Mesendoderm (in vitro differentiated cells): Measurements from ENCODE around the gene RPL3. TPM values are rescaled to one million over a fixed set of nuclear protein-coding genes. Genes with fewer than 3 reads are reported as not detected.

Source experiments
- DNase-seq: peaks from one replicate; pipeline ENCODE4 v3.0.0; 2013
- H2AK5ac ChIP-seq: 2 replicates; pipeline ENCODE4 v1.6.1; 2013; ENCODE audit warnings: low read length, inconsistent platforms
- H2BK120ac ChIP-seq: 2 replicates; pipeline ENCODE4 v1.6.1; 2013; ENCODE audit warnings: low read depth, mild to moderate bottlenecking, low read length, moderate library complexity, mixed read lengths
- H2BK15ac ChIP-seq: replicated peaks from 2 replicates; pipeline ENCODE4 v1.6.1; 2013; ENCODE audit warnings: low read depth, mild to moderate bottlenecking, moderate library complexity
- H2BK5ac ChIP-seq: 2 replicates; pipeline ENCODE4 v1.6.1; 2013; ENCODE audit warnings: low read length, inconsistent platforms
- H3K18ac ChIP-seq: 2 replicates; pipeline ENCODE4 v1.6.1; 2013; ENCODE audit warnings: mild to moderate bottlenecking, low read length, mixed read lengths
- H3K23ac ChIP-seq: one replicate; pipeline ENCODE4 v1.6.1; 2013; ENCODE audit warnings: low read length
- H3K27ac ChIP-seq: 2 replicates; pipeline ENCODE4 v1.5.1; 2013; ENCODE audit warnings: low read depth, mild to moderate bottlenecking, inconsistent platforms, low read length, moderate library complexity
- H3K27me3 ChIP-seq: 2 replicates; pipeline ENCODE4 v1.6.1; 2013; ENCODE audit warnings: low read length, control low read depth, mild to moderate bottlenecking, inconsistent platforms; ENCODE audit not compliant: insufficient read depth, poor library complexity
- H3K36me3 ChIP-seq: 2 replicates; pipeline ENCODE4 v1.6.1; 2013; ENCODE audit warnings: low read length, inconsistent platforms; ENCODE audit not compliant: control insufficient read depth, insufficient read depth
- H3K4ac ChIP-seq: one replicate; pipeline ENCODE4 v1.6.1; 2013; ENCODE audit warnings: low read depth, mild to moderate bottlenecking, low read length, moderate library complexity
- H3K4me1 ChIP-seq: 2 replicates; pipeline ENCODE4 v1.6.1; 2013; ENCODE audit warnings: low read depth, low read length, inconsistent platforms; ENCODE audit not compliant: control insufficient read depth
- H3K4me2 ChIP-seq: 2 replicates; pipeline ENCODE4 v1.6.1; 2013; ENCODE audit warnings: low read length
- H3K4me3 ChIP-seq: 2 replicates; pipeline ENCODE4 v1.5.1; 2013; ENCODE audit warnings: mild to moderate bottlenecking, low read length
- H3K56ac ChIP-seq: one replicate; pipeline ENCODE4 v1.6.1; 2013; ENCODE audit warnings: low read length
- H3K79me1 ChIP-seq: 2 replicates; pipeline ENCODE4 v1.6.1; 2013; ENCODE audit warnings: low read length, inconsistent platforms
- H3K79me2 ChIP-seq: 2 replicates; pipeline ENCODE4 v1.6.1; 2013; ENCODE audit warnings: mild to moderate bottlenecking, low read length; ENCODE audit not compliant: control insufficient read depth, insufficient read depth
- H3K9ac ChIP-seq: 2 replicates; pipeline ENCODE4 v1.6.1; 2013; ENCODE audit warnings: low read length, inconsistent platforms
- H4K5ac ChIP-seq: one replicate; pipeline ENCODE4 v1.6.1; 2013; ENCODE audit warnings: low read length
- H4K8ac ChIP-seq: one replicate; pipeline ENCODE4 v1.6.1; 2013; ENCODE audit warnings: low read depth, mild to moderate bottlenecking, control low read depth, low read length, moderate library complexity
- WGBS: extraction: QIAGEN DNeasy Blood & Tissue Kit; methylation state at CpG from one replicate; pipeline ENCODE4 v1.1.7; 2013; ENCODE audit warnings: low lambda C conversion rate, missing lambda C conversion rate; ENCODE audit not compliant: insufficient coverage; ENCODE audit errors: extremely low coverage; 5-methylcytosine and 5-hydroxymethylcytosine counted together
- polyA plus RNA-seq, 2 experiments: library from polyadenylated mRNA; stranded (reverse); fragments of 200-250 nt; gene quantifications; one replicate each; pipeline ENCODE4 v1.2.3, GENCODE V29; 2013

RPL3 gene
- 2,149 TPM for polyA plus RNA-seq (2013, experiment 1 of 2)
- polyA plus RNA-seq (2013, experiment 2 of 2), result 2,158 TPM

GRCh38 chr22:39319284-39320022 lies at the start of gene RPL3:
Gene RPL3, minus strand, starts transcription at chr22:39319623. Its CDS starts 26 bp downstream, at chr22:39319597.
- peaks cover 30% of the 10 kb centered on the region for H3K36me3 ChIP-seq
- WGBS, result no CpG with 5 or more reads among the region's 65 CpGs
- H2BK15ac ChIP-seq, result no peak within 1 kb of the TSS
- peak within 1 kb of the TSS; percentile 45 for H2BK120ac ChIP-seq
- H3K56ac ChIP-seq, result peak within 1 kb of the TSS; percentile 100
- peak within 1 kb of the TSS; percentile 91 for H3K18ac ChIP-seq
- peak; percentile 99 for DNase-seq
- peak within 1 kb of the TSS; percentile 97 for H2AK5ac ChIP-seq
- peak within 1 kb of the TSS; percentile 99 for H3K27ac ChIP-seq
- no peaks in the 10 kb centered on the region for H3K27me3 ChIP-seq
- H3K4me1 ChIP-seq, result no peaks in the 10 kb centered on the region
- peak within 1 kb of the TSS; percentile 93 for H4K8ac ChIP-seq
- H4K5ac ChIP-seq, result peak within 1 kb of the TSS; percentile 47
- peaks cover 14% of the 10 kb centered on the region for H3K79me1 ChIP-seq
- peak within 1 kb of the TSS; percentile 100 for H3K9ac ChIP-seq
- H3K4me2 ChIP-seq, result peak within 1 kb of the TSS; percentile 94
- H2BK5ac ChIP-seq, result peak within 1 kb of the TSS; percentile 89
- H3K23ac ChIP-seq, result peak within 1 kb of the TSS; percentile 66
- H3K4ac ChIP-seq, result peak within 1 kb of the TSS; percentile 83
- peaks cover 48% of the 10 kb centered on the region for H3K79me2 ChIP-seq
- peak within 1 kb of the TSS; percentile 100 for H3K4me3 ChIP-seq

- Histone ChIP-seq H3K27me3 (no peaks in the 10 kb centered on the region), H3K23ac (no peak overlapping the region), H4K5ac (no peak overlapping the region), H3K36me3 (no peaks in the 10 kb centered on the region), H2AK5ac (no peak overlapping the region), H2BK5ac (no peak overlapping the region), H3K4me1 (no peaks in the 10 kb centered on the region), H3K4me3 (no peak overlapping the region), H3K4ac (no peak overlapping the region), H3K79me1 (no peaks in the 10 kb centered on the region), H4K8ac (no peak overlapping the region), H2BK120ac (no peak overlapping the region), H2BK15ac (no peak overlapping the region), H3K4me2 (no peak overlapping the region), H3K79me2 (no peaks in the 10 kb centered on the region), H3K56ac (peak overlapping the region; percentile 5), H3K9ac (no peak overlapping the region), H3K27ac (no peak overlapping the region), H3K18ac (no peak overlapping the region)
- no CpG with 5 or more reads among the region's 6 CpGs for WGBS
- DNase-seq, result no peak
Measured at GRCh38 chr22:39369186-39369585, 49.8 kb upstream of the RPL3 start.

GRCh38 chr22:39368461-39368911 lies 49.1 kb upstream of the RPL3 start:
- H3K79me2 ChIP-seq, result no peaks in the 10 kb centered on the region
- H3K56ac ChIP-seq, result no peak overlapping the region
- H3K18ac ChIP-seq, result no peak overlapping the region
- no peak overlapping the region for H3K4me3 ChIP-seq
- no peak overlapping the region for H2AK5ac ChIP-seq
- H2BK5ac ChIP-seq, result no peak overlapping the region
- H3K79me1 ChIP-seq, result no peaks in the 10 kb centered on the region
- H3K36me3 ChIP-seq, result no peaks in the 10 kb centered on the region
- H3K9ac ChIP-seq, result no peak overlapping the region
- DNase-seq, result no peak
- no peak overlapping the region for H2BK120ac ChIP-seq
- H2BK15ac ChIP-seq, result no peak overlapping the region
- no peaks in the 10 kb centered on the region for H3K4me1 ChIP-seq
- H4K8ac ChIP-seq, result no peak overlapping the region
- no peak overlapping the region for H3K27ac ChIP-seq
- H3K23ac ChIP-seq, result no peak overlapping the region
- no peak overlapping the region for H3K4ac ChIP-seq
- H3K27me3 ChIP-seq, result no peaks in the 10 kb centered on the region
- no peak overlapping the region for H4K5ac ChIP-seq
- no peak overlapping the region for H3K4me2 ChIP-seq
- no CpG with 5 or more reads among the region's 9 CpGs for WGBS

- no peak overlapping the region for H2AK5ac ChIP-seq
- DNase-seq, result no peak
- no peak overlapping the region for H3K4ac ChIP-seq
- H2BK15ac ChIP-seq, result no peak overlapping the region
- no peaks in the 10 kb centered on the region for H3K79me1 ChIP-seq
- H4K8ac ChIP-seq, result no peak overlapping the region
- no peaks in the 10 kb centered on the region for H3K79me2 ChIP-seq
- no peak overlapping the region for H2BK120ac ChIP-seq
- H3K4me3 ChIP-seq, result no peak overlapping the region
- no peak overlapping the region for H3K56ac ChIP-seq
- no peak overlapping the region for H3K18ac ChIP-seq
- no peak overlapping the region for H4K5ac ChIP-seq
- H3K4me2 ChIP-seq, result no peak overlapping the region
- no peak overlapping the region for H3K23ac ChIP-seq
- peaks cover 5% of the 10 kb centered on the region for H3K4me1 ChIP-seq
- H3K36me3 ChIP-seq, result no peaks in the 10 kb centered on the region
- no peak overlapping the region for H3K9ac ChIP-seq
- no CpG with 5 or more reads among the region's 9 CpGs for WGBS
- no peak overlapping the region for H2BK5ac ChIP-seq
- H3K27ac ChIP-seq, result no peak overlapping the region
- no peaks in the 10 kb centered on the region for H3K27me3 ChIP-seq
Measured at GRCh38 chr22:39367035-39367434, 47.6 kb upstream of the RPL3 start.

- no peak overlapping the region for H3K4ac ChIP-seq
- no CpG with 5 or more reads among the region's 3 CpGs for WGBS
- H3K4me3 ChIP-seq, result no peak overlapping the region
- no peak for DNase-seq
- no peak overlapping the region for H3K27ac ChIP-seq
- H3K36me3 ChIP-seq, result no peaks in the 10 kb centered on the region
- H3K9ac ChIP-seq, result no peak overlapping the region
- no peak overlapping the region for H3K4me2 ChIP-seq
- H3K79me2 ChIP-seq, result no peaks in the 10 kb centered on the region
- no peak overlapping the region for H3K18ac ChIP-seq
- no peaks in the 10 kb centered on the region for H3K79me1 ChIP-seq
- H2BK5ac ChIP-seq, result no peak overlapping the region
- no peaks in the 10 kb centered on the region for H3K27me3 ChIP-seq
- no peak overlapping the region for H2BK120ac ChIP-seq
- no peak overlapping the region for H3K56ac ChIP-seq
- H3K4me1 ChIP-seq, result peaks cover 12% of the 10 kb centered on the region
- no peak overlapping the region for H2AK5ac ChIP-seq
- no peak overlapping the region for H4K5ac ChIP-seq
- H2BK15ac ChIP-seq, result no peak overlapping the region
- no peak overlapping the region for H4K8ac ChIP-seq
- H3K23ac ChIP-seq, result no peak overlapping the region
Measured at GRCh38 chr22:39365492-39365780, 46.0 kb upstream of the RPL3 start.
